ENCODE measurements around the gene DNAH11. TPM values are rescaled to one million over a fixed set of nuclear protein-coding genes. Genes with fewer than 3 reads are reported as not detected.

The DNAH11 gene
- total and polyA plus RNA-seq, 4 donors: 0.05 to 0.50 (median 0.11) TPM

DNA sequence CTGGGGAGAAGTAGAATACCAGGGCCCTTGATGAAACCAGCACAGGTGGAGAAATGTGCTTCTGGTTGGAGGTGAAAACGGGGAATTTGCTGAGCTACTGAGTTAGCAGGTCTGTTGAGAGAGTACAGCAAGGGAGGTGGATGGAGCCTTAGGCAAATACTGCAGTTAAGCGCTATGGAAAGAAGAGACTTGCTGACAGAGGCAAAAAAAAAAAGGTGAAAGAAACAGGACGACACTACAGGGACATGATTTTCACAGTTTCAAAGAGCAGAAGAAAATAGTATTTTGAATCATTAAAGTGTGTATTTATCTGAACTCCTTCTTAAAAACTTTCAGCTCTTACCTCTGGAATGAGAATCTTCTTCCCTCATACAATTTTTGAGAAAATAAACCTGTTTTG, 159.5 kb downstream of the DNAH11 start:
- TF ChIP-seq SP1 (IDR thresholded peaks at IDR 0.05) (no peak), FOXA2 (IDR thresholded peaks at IDR 0.05) (no peak), FOXA1 (IDR thresholded peaks at IDR 0.05) (no peak), NR2F2 (IDR thresholded peaks at IDR 0.05) (no peak), RXRA (IDR thresholded peaks at IDR 0.05) (no peak), RAD21 (IDR thresholded peaks at IDR 0.05) (no peak), YY1 (IDR thresholded peaks at IDR 0.05) (no peak), HNF4A (conservative IDR thresholded peaks at IDR 0.05) (no peak), EGR1 (IDR thresholded peaks at IDR 0.05; ENCODE audit: low read depth in 2 of 2) (no peak), GABPA (IDR thresholded peaks at IDR 0.05 in 1 of 2, conservative IDR thresholded peaks at IDR 0.05 in 1 of 2) (no peak), ATF3 (IDR thresholded peaks at IDR 0.05) (no peak), TAF1 (conservative IDR thresholded peaks at IDR 0.05) (no peak), CTCF (IDR thresholded peaks at IDR 0.05; ENCODE audit: low read depth, low read length, missing input control) (no peak), HNF4G (IDR thresholded peaks at IDR 0.05) (no peak), JUND (IDR thresholded peaks at IDR 0.05) (no peak), MAX (IDR thresholded peaks at IDR 0.05) (no peak)
- TF ChIP-seq, protein P1, sequence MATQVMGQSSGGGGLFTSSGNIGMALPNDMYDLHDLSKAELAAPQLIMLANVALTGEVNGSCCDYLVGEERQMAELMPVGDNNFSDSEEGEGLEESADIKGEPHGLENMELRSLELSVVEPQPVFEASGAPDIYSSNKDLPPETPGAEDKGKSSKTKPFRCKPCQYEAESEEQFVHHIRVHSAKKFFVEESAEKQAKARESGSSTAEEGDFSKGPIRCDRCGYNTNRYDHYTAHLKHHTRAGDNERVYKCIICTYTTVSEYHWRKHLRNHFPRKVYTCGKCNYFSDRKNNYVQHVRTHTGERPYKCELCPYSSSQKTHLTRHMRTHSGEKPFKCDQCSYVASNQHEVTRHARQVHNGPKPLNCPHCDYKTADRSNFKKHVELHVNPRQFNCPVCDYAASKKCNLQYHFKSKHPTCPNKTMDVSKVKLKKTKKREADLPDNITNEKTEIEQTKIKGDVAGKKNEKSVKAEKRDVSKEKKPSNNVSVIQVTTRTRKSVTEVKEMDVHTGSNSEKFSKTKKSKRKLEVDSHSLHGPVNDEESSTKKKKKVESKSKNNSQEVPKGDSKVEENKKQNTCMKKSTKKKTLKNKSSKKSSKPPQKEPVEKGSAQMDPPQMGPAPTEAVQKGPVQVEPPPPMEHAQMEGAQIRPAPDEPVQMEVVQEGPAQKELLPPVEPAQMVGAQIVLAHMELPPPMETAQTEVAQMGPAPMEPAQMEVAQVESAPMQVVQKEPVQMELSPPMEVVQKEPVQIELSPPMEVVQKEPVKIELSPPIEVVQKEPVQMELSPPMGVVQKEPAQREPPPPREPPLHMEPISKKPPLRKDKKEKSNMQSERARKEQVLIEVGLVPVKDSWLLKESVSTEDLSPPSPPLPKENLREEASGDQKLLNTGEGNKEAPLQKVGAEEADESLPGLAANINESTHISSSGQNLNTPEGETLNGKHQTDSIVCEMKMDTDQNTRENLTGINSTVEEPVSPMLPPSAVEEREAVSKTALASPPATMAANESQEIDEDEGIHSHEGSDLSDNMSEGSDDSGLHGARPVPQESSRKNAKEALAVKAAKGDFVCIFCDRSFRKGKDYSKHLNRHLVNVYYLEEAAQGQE (IDR thresholded peaks at IDR 0.05): no peak
- TF ChIP-seq, protein P2, sequence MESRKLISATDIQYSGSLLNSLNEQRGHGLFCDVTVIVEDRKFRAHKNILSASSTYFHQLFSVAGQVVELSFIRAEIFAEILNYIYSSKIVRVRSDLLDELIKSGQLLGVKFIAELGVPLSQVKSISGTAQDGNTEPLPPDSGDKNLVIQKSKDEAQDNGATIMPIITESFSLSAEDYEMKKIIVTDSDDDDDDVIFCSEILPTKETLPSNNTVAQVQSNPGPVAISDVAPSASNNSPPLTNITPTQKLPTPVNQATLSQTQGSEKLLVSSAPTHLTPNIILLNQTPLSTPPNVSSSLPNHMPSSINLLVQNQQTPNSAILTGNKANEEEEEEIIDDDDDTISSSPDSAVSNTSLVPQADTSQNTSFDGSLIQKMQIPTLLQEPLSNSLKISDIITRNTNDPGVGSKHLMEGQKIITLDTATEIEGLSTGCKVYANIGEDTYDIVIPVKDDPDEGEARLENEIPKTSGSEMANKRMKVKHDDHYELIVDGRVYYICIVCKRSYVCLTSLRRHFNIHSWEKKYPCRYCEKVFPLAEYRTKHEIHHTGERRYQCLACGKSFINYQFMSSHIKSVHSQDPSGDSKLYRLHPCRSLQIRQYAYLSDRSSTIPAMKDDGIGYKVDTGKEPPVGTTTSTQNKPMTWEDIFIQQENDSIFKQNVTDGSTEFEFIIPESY (IDR thresholded peaks at IDR 0.05): no peak
- Histone ChIP-seq H3K9ac (ENCODE audit: low read depth in 1 of 2, low read length in 2 of 2) (no peak overlapping the region), H3K27ac (ENCODE audit: low read depth in 1 of 2, low read length in 2 of 2) (no peak overlapping the region), H3K4me1 (ENCODE audit: control insufficient read depth in 4 of 4, insufficient read depth in 4 of 4, low read length in 3 of 4) (no peaks in the 10 kb centered on the region), H3K36me3 (ENCODE audit: control insufficient read depth in 4 of 4, insufficient read depth in 3 of 4, low read depth in 1 of 4, low read length in 3 of 4) (no peaks in the 10 kb centered on the region), H3K4me3 (ENCODE audit: low read depth in 1 of 3, low read length in 3 of 3) (no peak overlapping the region), H3K27me3 (ENCODE audit: control insufficient read depth in 4 of 4, insufficient read depth in 4 of 4, low read length in 3 of 4) (no peaks in the 10 kb centered on the region), H3K9me3 (ENCODE audit: control insufficient read depth in 4 of 4, low read length in 3 of 4) (no peaks in the 10 kb centered on the region)
- WGBS: 88% methylated on average over 3 of the region's 3 CpGs
- no peak for DNase-seq (ENCODE audit: low spot score)

All from liver (tissue), 9 donors.